WTC11 (cell line): ENCODE data around the gene L1CAM. TPM values are rescaled to one million over a fixed set of nuclear protein-coding genes. Genes with fewer than 3 reads are reported as not detected.

Experiments
- ATAC-seq: fragments of 200-7000 bp; cut with Tn5 transposase; 2 replicates; pipeline ENCODE4 v1.10.0; 2021; ENCODE audit warnings: mild to moderate bottlenecking, moderate library complexity
- CTCF ChIA-PET: fragments of 300-600 bp; sonication (Branson Sonifier 250); formaldehyde crosslinking; loops from one replicate; lab custom pipeline; 2021; ENCODE audit warnings: antibody characterized with exemption; lab: Charles Lee
- POLR2A ChIA-PET: fragments of 350-600 bp; sonication (Branson Sonifier 250); formaldehyde crosslinking; loops from one replicate; lab custom pipeline; 2021; ENCODE audit warnings: antibody characterized with exemption; lab: Charles Lee
- DNase-seq: peaks from one replicate; pipeline ENCODE4 v3.0.0; 2021; ENCODE audit warnings: low spot score
- H3K27ac Mint-ChIP-seq: 2 replicates; pipeline ENCODE4 v1.8.0; 2021; ENCODE audit warnings: mixed read lengths
- H3K27me3 Mint-ChIP-seq: 2 replicates; pipeline ENCODE4 v1.8.0; 2021; ENCODE audit warnings: low read depth, mild to moderate bottlenecking, moderate library complexity, mixed read lengths
- H3K36me3 Mint-ChIP-seq: 2 replicates; pipeline ENCODE4 v1.8.0; 2021; ENCODE audit warnings: mixed read lengths
- H3K4me1 Mint-ChIP-seq: 2 replicates; pipeline ENCODE4 v1.8.0; 2022; ENCODE audit warnings: mixed read lengths
- H3K4me3 Mint-ChIP-seq: 2 replicates; pipeline ENCODE4 v1.8.0; 2021; ENCODE audit warnings: mild to moderate bottlenecking, moderate library complexity, mixed read lengths
- H3K9me3 Mint-ChIP-seq: 2 replicates; pipeline ENCODE4 v1.8.0; 2021; ENCODE audit warnings: mixed read lengths
- ATF1 ChIP-seq: sonication (generic); formaldehyde crosslinking; IDR thresholded peaks from 2 replicates; pipeline ENCODE4 v1.8.1; 2023; ENCODE audit warnings: mild to moderate bottlenecking, moderate library complexity, missing genetic modification reagents
- CREB1 ChIP-seq: sonication (generic); formaldehyde crosslinking; IDR thresholded peaks from 2 replicates; pipeline ENCODE4 v1.8.0; 2023; ENCODE audit warnings: mild to moderate bottlenecking, missing genetic modification reagents
- EMX1 ChIP-seq: fragments of 250-450 bp; sonication (Bioruptor Pico); IDR thresholded peaks from 2 replicates; pipeline ENCODE4 v1.8.0; 2021; ENCODE audit warnings: mild to moderate bottlenecking
- FOXP1 ChIP-seq: sonication (generic); formaldehyde crosslinking; IDR thresholded peaks from 2 replicates; pipeline ENCODE4 v1.8.0; 2022; ENCODE audit warnings: missing genetic modification reagents, mild to moderate bottlenecking, moderate library complexity, borderline replicate concordance
- JUN ChIP-seq: sonication (generic); formaldehyde crosslinking; IDR thresholded peaks from 2 replicates; pipeline ENCODE4 v1.8.0; 2023; ENCODE audit warnings: mild to moderate bottlenecking, missing genetic modification reagents
- MAX ChIP-seq: sonication (generic); formaldehyde crosslinking; IDR thresholded peaks from 2 replicates; pipeline ENCODE4 v1.8.0; 2022; ENCODE audit warnings: mild to moderate bottlenecking, missing genetic modification reagents
- NFATC4 ChIP-seq: fragments of 250-450 bp; sonication (Bioruptor Pico); IDR thresholded peaks from 2 replicates; pipeline ENCODE4 v1.9.0; 2021; ENCODE audit warnings: mild to moderate bottlenecking
- NFE2L1 ChIP-seq: sonication (generic); formaldehyde crosslinking; IDR thresholded peaks from 2 replicates; pipeline ENCODE4 v1.8.1; 2023; ENCODE audit warnings: missing genetic modification reagents
- NR1H2 ChIP-seq: sonication (generic); formaldehyde crosslinking; IDR thresholded peaks from 2 replicates; pipeline ENCODE4 v1.9.0; 2021; ENCODE audit warnings: mild to moderate bottlenecking, moderate library complexity, missing genetic modification reagents
- NR2C2 ChIP-seq: sonication (generic); formaldehyde crosslinking; IDR thresholded peaks from 2 replicates; pipeline ENCODE4 v1.8.0; 2022; ENCODE audit warnings: mild to moderate bottlenecking, missing genetic modification reagents
- SMAD4 ChIP-seq: sonication (generic); formaldehyde crosslinking; IDR thresholded peaks from 2 replicates; pipeline ENCODE4 v1.8.0; 2022; ENCODE audit warnings: mild to moderate bottlenecking, missing genetic modification reagents
- SP1 ChIP-seq: sonication (generic); formaldehyde crosslinking; conservative IDR thresholded peaks from 2 replicates; pipeline ENCODE4 v1.8.1; 2022; ENCODE audit warnings: missing genetic modification reagents
- ZBTB21 ChIP-seq: sonication (generic); formaldehyde crosslinking; IDR thresholded peaks from 2 replicates; pipeline ENCODE4 v1.8.1; 2023; ENCODE audit warnings: mild to moderate bottlenecking, missing genetic modification reagents, borderline replicate concordance
- ZBTB43 ChIP-seq: sonication (generic); formaldehyde crosslinking; IDR thresholded peaks from 2 replicates; pipeline ENCODE4 v1.8.1; 2023; ENCODE audit warnings: mild to moderate bottlenecking, missing genetic modification reagents
- ZNF219 ChIP-seq: sonication (generic); formaldehyde crosslinking; IDR thresholded peaks from 2 replicates; pipeline ENCODE4 v1.8.0; 2023; ENCODE audit warnings: missing genetic modification reagents, mild to moderate bottlenecking, borderline replicate concordance
- ZNF416 ChIP-seq: fragments of 250-450 bp; sonication (Bioruptor Pico); IDR thresholded peaks from 2 replicates; pipeline ENCODE4 v1.9.0; 2021; ENCODE audit warnings: mild to moderate bottlenecking, inconsistent platforms
- ZNF671 ChIP-seq: fragments of 250-450 bp; sonication (Bioruptor Pico); IDR thresholded peaks from 2 replicates; pipeline ENCODE4 v1.8.0; 2021; ENCODE audit warnings: mild to moderate bottlenecking
- total RNA-seq: library from RNA; stranded (reverse); gene quantifications from 3 replicates; pipeline ENCODE4 v1.2.3, GENCODE V29; 2021
- TF ChIP-seq, protein P1 (sequence below): sonication (generic); formaldehyde crosslinking; IDR thresholded peaks from 2 replicates; pipeline ENCODE4 v1.8.1; 2022; ENCODE audit warnings: low read depth, mild to moderate bottlenecking, moderate library complexity, missing genetic modification reagents, borderline replicate concordance
- TF ChIP-seq, protein P2 (sequence below): fragments of 250-450 bp; sonication (Bioruptor Pico); IDR thresholded peaks from 2 replicates; pipeline ENCODE4 v1.8.0; 2021; ENCODE audit warnings: mild to moderate bottlenecking
- TF ChIP-seq, protein P3 (sequence below): sonication (generic); formaldehyde crosslinking; IDR thresholded peaks from 2 replicates; pipeline ENCODE4 v1.8.1; 2023; ENCODE audit warnings: mild to moderate bottlenecking, moderate library complexity, missing genetic modification reagents
- TF ChIP-seq, protein P4 (sequence below): sonication (generic); formaldehyde crosslinking; conservative IDR thresholded peaks from 2 replicates; pipeline ENCODE4 v1.8.1; 2023; ENCODE audit warnings: mild to moderate bottlenecking, low read depth, missing genetic modification reagents, moderate library complexity
- TF ChIP-seq, protein P5 (sequence below): fragments of 200-600 bp; IDR thresholded peaks from 2 replicates; pipeline ENCODE4 v1.8.0; 2022; ENCODE audit warnings: antibody characterized with exemption

L1CAM gene
- total RNA-seq, 1 experiment from 2014 or later, result 40.2 TPM

DNA sequence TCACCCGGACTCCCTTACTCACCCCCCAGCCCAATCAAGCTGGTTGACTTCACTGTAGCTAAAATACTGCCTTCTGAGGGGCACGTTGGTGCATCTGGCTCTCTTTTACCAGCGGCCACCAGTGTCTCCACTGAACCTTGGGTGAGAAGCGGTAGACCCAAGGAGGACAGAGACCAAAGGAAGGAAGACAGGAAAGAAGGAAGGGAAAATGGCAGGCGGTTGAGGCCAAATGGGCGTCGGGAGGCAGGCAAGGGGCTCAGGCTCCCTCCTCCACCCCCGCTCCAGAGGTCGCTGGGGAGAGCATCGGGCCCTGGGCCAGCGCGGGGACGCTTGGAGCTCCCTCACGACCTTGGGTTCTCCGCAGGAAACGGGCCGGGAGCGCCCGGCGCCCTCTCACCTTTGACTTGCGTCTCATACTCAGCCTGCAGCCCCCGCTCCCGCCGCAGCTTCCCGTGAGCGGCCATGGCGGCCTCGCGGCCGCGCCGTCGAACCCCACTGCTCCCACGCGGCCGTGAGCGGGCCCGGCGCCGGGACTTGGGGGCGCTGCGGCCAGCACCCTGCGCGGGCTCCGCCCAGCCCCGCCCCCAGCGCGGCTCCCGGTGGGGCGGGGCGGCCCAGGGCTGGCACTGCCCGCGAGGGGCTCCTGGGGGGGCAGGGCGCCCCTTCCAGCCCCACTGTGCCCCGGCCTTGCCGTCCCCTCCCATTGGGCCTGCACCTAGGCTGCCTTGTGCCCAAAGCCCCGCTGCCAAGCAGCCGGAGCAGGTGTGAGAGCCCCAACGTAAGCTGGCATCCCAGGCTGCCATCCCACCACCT is 40.0 kb upstream of the L1CAM start, which contains the start of gene ARHGAP4:
ARHGAP4 (minus strand) TSS at position 526 of the 813 bp plus-strand sequence; CDS start at position 464, 62 bp downstream.
- Mint-ChIP-seq H3K36me3 (no peaks in the 10 kb centered on the region), H3K9me3 (no peaks in the 10 kb centered on the region)
- CTCF ChIA-PET, result interaction anchor here (0.5 to 6.9 kb wide), 13 partner anchors 9 to 199 kb away, joined by 3 to 116 read pairs (median 5); partner anchors contain the start of genes NAA10 and RENBP
- peak; percentile 31 for DNase-seq
- 0 out of 2 replicates have a peak, but pooled peaks have one; percentile 25 for TF ChIP-seq JUN (CRISPR knock-in tag)
- no peak for TF ChIP-seq NR2C2 (CRISPR knock-in tag)
- peak; percentile 58; the same call in 1 of the 2 replicates for TF ChIP-seq SP1 (CRISPR knock-in tag)
- TF ChIP-seq MAX (CRISPR knock-in tag), result 0 out of 2 replicates have a peak, but pooled peaks have one; percentile 15
- no peak for TF ChIP-seq SMAD4 (CRISPR knock-in tag)
- TF ChIP-seq ZBTB43 (CRISPR knock-in tag), result 0 out of 2 replicates have a peak, but pooled peaks have one; percentile 56
- TF ChIP-seq ZNF416 (CRISPR knock-in tag), result no peak
- TF ChIP-seq FOXP1 (CRISPR knock-in tag), result peak; percentile 51
- TF ChIP-seq NFATC4, result peak; percentile 79; the same call in 1 of the 2 replicates
- TF ChIP-seq ZNF671 (CRISPR knock-in tag), result peak; percentile 22; the same call in 1 of the 2 replicates
- no peak for TF ChIP-seq ATF1
- TF ChIP-seq, protein P1, sequence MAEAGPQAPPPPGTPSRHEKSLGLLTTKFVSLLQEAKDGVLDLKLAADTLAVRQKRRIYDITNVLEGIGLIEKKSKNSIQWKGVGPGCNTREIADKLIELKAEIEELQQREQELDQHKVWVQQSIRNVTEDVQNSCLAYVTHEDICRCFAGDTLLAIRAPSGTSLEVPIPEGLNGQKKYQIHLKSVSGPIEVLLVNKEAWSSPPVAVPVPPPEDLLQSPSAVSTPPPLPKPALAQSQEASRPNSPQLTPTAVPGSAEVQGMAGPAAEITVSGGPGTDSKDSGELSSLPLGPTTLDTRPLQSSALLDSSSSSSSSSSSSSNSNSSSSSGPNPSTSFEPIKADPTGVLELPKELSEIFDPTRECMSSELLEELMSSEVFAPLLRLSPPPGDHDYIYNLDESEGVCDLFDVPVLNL (CRISPR knock-in tag), result no peak
- TF ChIP-seq, protein P2, sequence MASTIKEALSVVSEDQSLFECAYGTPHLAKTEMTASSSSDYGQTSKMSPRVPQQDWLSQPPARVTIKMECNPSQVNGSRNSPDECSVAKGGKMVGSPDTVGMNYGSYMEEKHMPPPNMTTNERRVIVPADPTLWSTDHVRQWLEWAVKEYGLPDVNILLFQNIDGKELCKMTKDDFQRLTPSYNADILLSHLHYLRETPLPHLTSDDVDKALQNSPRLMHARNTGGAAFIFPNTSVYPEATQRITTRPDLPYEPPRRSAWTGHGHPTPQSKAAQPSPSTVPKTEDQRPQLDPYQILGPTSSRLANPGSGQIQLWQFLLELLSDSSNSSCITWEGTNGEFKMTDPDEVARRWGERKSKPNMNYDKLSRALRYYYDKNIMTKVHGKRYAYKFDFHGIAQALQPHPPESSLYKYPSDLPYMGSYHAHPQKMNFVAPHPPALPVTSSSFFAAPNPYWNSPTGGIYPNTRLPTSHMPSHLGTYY (CRISPR knock-in tag), result no peak
- TF ChIP-seq NFE2L1 (CRISPR knock-in tag), result peak; percentile 43; the same call in 1 of the 2 replicates
- TF ChIP-seq, all 79 proteins: peak for 8
- peak within 1 kb of the TSS; percentile 86 for H3K4me3 Mint-ChIP-seq
- ATAC-seq, result no peak
- POLR2A ChIA-PET, result interaction anchor here (0.6 to 1.7 kb wide), 10 partner anchors 10 to 242 kb away, joined by 3 to 8 read pairs (median 4); no protein-coding TSS in a partner anchor
- H3K27me3 Mint-ChIP-seq, result no peaks in the 10 kb centered on the region
- H3K4me1 Mint-ChIP-seq, result peaks cover 28% of the 10 kb centered on the region
- H3K27ac Mint-ChIP-seq, result peak within 1 kb of the TSS; percentile 87

DNA sequence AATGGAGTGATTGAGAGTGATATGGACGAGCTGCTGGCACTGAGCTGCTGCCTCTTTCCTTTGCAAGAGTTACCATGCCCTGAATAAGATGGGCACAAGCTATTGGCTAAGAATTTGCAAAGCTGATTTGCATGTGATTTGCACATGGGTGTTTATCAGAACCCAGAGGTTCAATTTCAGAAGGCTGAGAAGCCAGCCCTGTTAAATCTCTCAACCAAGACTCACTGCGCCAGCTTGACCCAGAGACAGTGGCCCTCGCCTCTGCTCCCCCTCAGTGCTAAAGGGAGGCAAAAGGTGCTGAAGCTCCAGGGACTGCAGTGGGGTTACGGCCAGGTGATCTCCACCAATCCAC is 39.4 kb upstream of the L1CAM start:
- ATAC-seq (no peak), DNase-seq (no peak)
- POLR2A ChIA-PET, result interaction anchor here (0.6 to 1.7 kb wide), 6 partner anchors 20 to 241 kb away, joined by 3 to 4 read pairs (median 3); no protein-coding TSS in a partner anchor
- Mint-ChIP-seq H3K4me3 (peak overlapping the region; percentile 86), H3K36me3 (no peaks in the 10 kb centered on the region), H3K27me3 (no peaks in the 10 kb centered on the region), H3K4me1 (peaks cover 28% of the 10 kb centered on the region), H3K9me3 (no peaks in the 10 kb centered on the region), H3K27ac (peak overlapping the region; percentile 87)
- CTCF ChIA-PET, result interaction anchor here (0.5 to 6.9 kb wide), 12 partner anchors 10 to 199 kb away, joined by 3 to 116 read pairs (median 4); partner anchors contain the start of genes NAA10 and RENBP
- no peak for TF ChIP-seq ZBTB21 (CRISPR knock-in tag)
- no peak for TF ChIP-seq NFATC4
- no peak for TF ChIP-seq SMAD4 (CRISPR knock-in tag)
- TF ChIP-seq, protein P3, sequence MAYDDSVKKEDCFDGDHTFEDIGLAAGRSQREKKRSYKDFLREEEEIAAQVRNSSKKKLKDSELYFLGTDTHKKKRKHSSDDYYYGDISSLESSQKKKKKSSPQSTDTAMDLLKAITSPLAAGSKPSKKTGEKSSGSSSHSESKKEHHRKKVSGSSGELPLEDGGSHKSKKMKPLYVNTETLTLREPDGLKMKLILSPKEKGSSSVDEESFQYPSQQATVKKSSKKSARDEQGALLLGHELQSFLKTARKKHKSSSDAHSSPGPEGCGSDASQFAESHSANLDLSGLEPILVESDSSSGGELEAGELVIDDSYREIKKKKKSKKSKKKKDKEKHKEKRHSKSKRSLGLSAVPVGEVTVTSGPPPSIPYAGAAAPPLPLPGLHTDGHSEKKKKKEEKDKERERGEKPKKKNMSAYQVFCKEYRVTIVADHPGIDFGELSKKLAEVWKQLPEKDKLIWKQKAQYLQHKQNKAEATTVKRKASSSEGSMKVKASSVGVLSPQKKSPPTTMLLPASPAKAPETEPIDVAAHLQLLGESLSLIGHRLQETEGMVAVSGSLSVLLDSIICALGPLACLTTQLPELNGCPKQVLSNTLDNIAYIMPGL, result no peak
- TF ChIP-seq NR2C2 (CRISPR knock-in tag), result no peak
- no peak for TF ChIP-seq EMX1
- TF ChIP-seq, protein P4, sequence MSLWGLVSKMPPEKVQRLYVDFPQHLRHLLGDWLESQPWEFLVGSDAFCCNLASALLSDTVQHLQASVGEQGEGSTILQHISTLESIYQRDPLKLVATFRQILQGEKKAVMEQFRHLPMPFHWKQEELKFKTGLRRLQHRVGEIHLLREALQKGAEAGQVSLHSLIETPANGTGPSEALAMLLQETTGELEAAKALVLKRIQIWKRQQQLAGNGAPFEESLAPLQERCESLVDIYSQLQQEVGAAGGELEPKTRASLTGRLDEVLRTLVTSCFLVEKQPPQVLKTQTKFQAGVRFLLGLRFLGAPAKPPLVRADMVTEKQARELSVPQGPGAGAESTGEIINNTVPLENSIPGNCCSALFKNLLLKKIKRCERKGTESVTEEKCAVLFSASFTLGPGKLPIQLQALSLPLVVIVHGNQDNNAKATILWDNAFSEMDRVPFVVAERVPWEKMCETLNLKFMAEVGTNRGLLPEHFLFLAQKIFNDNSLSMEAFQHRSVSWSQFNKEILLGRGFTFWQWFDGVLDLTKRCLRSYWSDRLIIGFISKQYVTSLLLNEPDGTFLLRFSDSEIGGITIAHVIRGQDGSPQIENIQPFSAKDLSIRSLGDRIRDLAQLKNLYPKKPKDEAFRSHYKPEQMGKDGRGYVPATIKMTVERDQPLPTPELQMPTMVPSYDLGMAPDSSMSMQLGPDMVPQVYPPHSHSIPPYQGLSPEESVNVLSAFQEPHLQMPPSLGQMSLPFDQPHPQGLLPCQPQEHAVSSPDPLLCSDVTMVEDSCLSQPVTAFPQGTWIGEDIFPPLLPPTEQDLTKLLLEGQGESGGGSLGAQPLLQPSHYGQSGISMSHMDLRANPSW (CRISPR knock-in tag), result no peak
- TF ChIP-seq ZNF219 (CRISPR knock-in tag), result no peak
- no peak for TF ChIP-seq NR1H2 (CRISPR knock-in tag)
- no peak for TF ChIP-seq CREB1 (CRISPR knock-in tag)
- TF ChIP-seq, protein P5, sequence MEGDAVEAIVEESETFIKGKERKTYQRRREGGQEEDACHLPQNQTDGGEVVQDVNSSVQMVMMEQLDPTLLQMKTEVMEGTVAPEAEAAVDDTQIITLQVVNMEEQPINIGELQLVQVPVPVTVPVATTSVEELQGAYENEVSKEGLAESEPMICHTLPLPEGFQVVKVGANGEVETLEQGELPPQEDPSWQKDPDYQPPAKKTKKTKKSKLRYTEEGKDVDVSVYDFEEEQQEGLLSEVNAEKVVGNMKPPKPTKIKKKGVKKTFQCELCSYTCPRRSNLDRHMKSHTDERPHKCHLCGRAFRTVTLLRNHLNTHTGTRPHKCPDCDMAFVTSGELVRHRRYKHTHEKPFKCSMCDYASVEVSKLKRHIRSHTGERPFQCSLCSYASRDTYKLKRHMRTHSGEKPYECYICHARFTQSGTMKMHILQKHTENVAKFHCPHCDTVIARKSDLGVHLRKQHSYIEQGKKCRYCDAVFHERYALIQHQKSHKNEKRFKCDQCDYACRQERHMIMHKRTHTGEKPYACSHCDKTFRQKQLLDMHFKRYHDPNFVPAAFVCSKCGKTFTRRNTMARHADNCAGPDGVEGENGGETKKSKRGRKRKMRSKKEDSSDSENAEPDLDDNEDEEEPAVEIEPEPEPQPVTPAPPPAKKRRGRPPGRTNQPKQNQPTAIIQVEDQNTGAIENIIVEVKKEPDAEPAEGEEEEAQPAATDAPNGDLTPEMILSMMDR, result no peak
